Gastrocnemius medialis (tissue), 4 donors: ENCODE results near the gene SYF2. TPM values are rescaled to one million over a fixed set of nuclear protein-coding genes. Genes with fewer than 3 reads are reported as not detected.

Experiments
- ATAC-seq, 2 donors: fragments of 150-250 bp; one replicate each; pipeline ENCODE4 v1.9.1; 2016
- DNase-seq, 2 donors: peaks; one replicate each; pipeline ENCODE4 v3.0.0-alpha.2; 2019
- H3K27ac ChIP-seq, 4 donors: fragments of 200-600 bp; sonication (generic); 1 replicate in 1 of 4; 2 replicates in 3 of 4; pipeline ENCODE4 v1.5.1; 2016 to 2018; ENCODE audit warnings: mild to moderate bottlenecking in 2 of 4, moderate library complexity in 1 of 4
- H3K27me3 ChIP-seq, 3 donors: fragments of 200-600 bp; sonication (generic) in 2 of 3; 1 replicate in 1 of 3; 2 replicates in 2 of 3; pipeline versions ENCODE4 v1.5.1 to v1.6.0; 2016 to 2019; ENCODE audit warnings: mild to moderate bottlenecking in 1 of 3, moderate library complexity in 1 of 3
- H3K36me3 ChIP-seq, 2 donors: fragments of 200-600 bp; sonication (generic) in 1 of 2; one replicate each; pipeline ENCODE4 v1.5.1; 2017 to 2018
- H3K4me1 ChIP-seq, 2 donors: fragments of 200-600 bp; sonication (generic) in 1 of 2; one replicate each; pipeline ENCODE4 v1.5.1; 2016 to 2017; ENCODE audit warnings: mild to moderate bottlenecking in 2 of 2
- H3K4me3 ChIP-seq, 4 donors: fragments of 200-600 bp; sonication (generic) in 3 of 4; 1 replicate in 1 of 4; 2 replicates in 3 of 4; pipeline ENCODE4 v1.5.1; 2016 to 2019; ENCODE audit warnings: mild to moderate bottlenecking in 2 of 4
- H3K9me3 ChIP-seq, 3 donors: fragments of 200-600 bp; sonication (generic) in 2 of 3; 1 replicate in 1 of 3; 2 replicates in 2 of 3; pipeline ENCODE4 v1.5.1; 2016 to 2019
- CTCF ChIP-seq, 5 experiments: fragments of 450-650 bp in 3 of 5; fragments of 200-600 bp in 2 of 5; sonication (generic) in 2 of 5; IDR thresholded peaks in 4 of 5; conservative IDR thresholded peaks in 1 of 5; 1 replicate in 4 of 5; 2 replicates in 1 of 5; pipeline ENCODE4 v1.5.1; 2016 to 2019; ENCODE audit warnings: antibody characterized with exemption in 5 of 5, mild to moderate bottlenecking in 3 of 5, moderate library complexity in 3 of 5
- POLR2A ChIP-seq, 2 donors: fragments of 450-650 bp; IDR thresholded peaks; one replicate each; pipeline ENCODE4 v1.6.1; 2017; ENCODE audit warnings: antibody characterized with exemption in 2 of 2, mild to moderate bottlenecking in 2 of 2, moderate library complexity in 2 of 2
- in situ Hi-C, 4 donors: fragments of 200-750 bp; cut with MboI; loops; one replicate each; pipeline versions ENCODE4 v1.15.0 to v1.8.0; 2017; ENCODE audit warnings: low sequenced_read_pairs in 4 of 4
- intact Hi-C: fragments of 100-400 bp; cut with DNase I; formaldehyde crosslinking; loops from one replicate; pipeline ENCODE4 v1.15.1; 2023; ENCODE audit warnings: low total_unique reads
- total RNA-seq, 4 donors: library from RNA; depleted of rRNA; stranded (reverse); fragments of >200 nt; gene quantifications; one replicate each; pipeline versions ENCODE4 v1.1.0 to v1.2.3, GENCODE V29; 2016

The SYF2 gene
- total RNA-seq, 4 donors from 2014 or later: 49.1 to 67.4 (median 58.3) TPM

- ATAC-seq: no peak
- no peak overlapping the region for H3K27ac ChIP-seq
- H3K4me1 ChIP-seq: peaks cover 0 to 16% of the 10 kb centered on the region in 2 donors
- no peaks in the 10 kb centered on the region for H3K27me3 ChIP-seq
- H3K4me3 ChIP-seq: no peak overlapping the region
- no peak for DNase-seq
- intact Hi-C loops (no loop called here), in situ Hi-C loops (loop anchor here in 1 of 4 donors (10.0 kb wide), 1 partner anchor 89 kb away; no protein-coding TSS in a partner anchor)
- no peaks in the 10 kb centered on the region for H3K36me3 ChIP-seq
- TF ChIP-seq POLR2A (IDR thresholded peaks at IDR 0.05) (no peak), CTCF (IDR thresholded peaks at IDR 0.05 in 4 of 5, conservative IDR thresholded peaks at IDR 0.05 in 1 of 5) (no peak)
- no peaks in the 10 kb centered on the region for H3K9me3 ChIP-seq
Measured at GRCh38 chr1:25255706-25256577, 23.6 kb upstream of the SYF2 start.

GRCh38 chr1:25253911-25254310 lies 21.6 kb upstream of the SYF2 start:
- H3K9me3 ChIP-seq: no peaks in the 10 kb centered on the region
- intact Hi-C loops (no loop called here), in situ Hi-C loops (loop anchor here in 1 of 4 donors (10.0 kb wide), 1 partner anchor 91 kb away; no protein-coding TSS in a partner anchor)
- H3K36me3 ChIP-seq: no peaks in the 10 kb centered on the region
- H3K27me3 ChIP-seq: no peaks in the 10 kb centered on the region
- no peak overlapping the region for H3K27ac ChIP-seq
- no peak for DNase-seq
- no peak for ATAC-seq
- H3K4me1 ChIP-seq: peaks cover 0 to 9% of the 10 kb centered on the region in 2 donors
- TF ChIP-seq POLR2A (IDR thresholded peaks at IDR 0.05) (no peak), CTCF (IDR thresholded peaks at IDR 0.05 in 4 of 5, conservative IDR thresholded peaks at IDR 0.05 in 1 of 5) (no peak)
- H3K4me3 ChIP-seq: no peak overlapping the region

- peak overlapping the region; percentile 85 to 97 (median 96) for H3K4me3 ChIP-seq
- in situ Hi-C loops (loop anchor here in 1 of 4 donors (10.0 kb wide), 1 partner anchor 97 kb away; no protein-coding TSS in a partner anchor), intact Hi-C loops (loop anchor here (1.0 to 2.0 kb wide), 3 partner anchors 16 to 183 kb away; partner anchors contain the start of genes MACO1, SYF2 and TMEM50A)
- TF ChIP-seq POLR2A (IDR thresholded peaks at IDR 0.05): no peak
- TF ChIP-seq CTCF (IDR thresholded peaks at IDR 0.05 in 4 of 5, conservative IDR thresholded peaks at IDR 0.05 in 1 of 5): no peak
- DNase-seq: no peak
- H3K36me3 ChIP-seq: peaks cover 0 to 27% of the 10 kb centered on the region in 2 donors
- H3K27me3 ChIP-seq: no peaks in the 10 kb centered on the region
- peak overlapping the region; percentile 99 to 100 (median 100) for H3K27ac ChIP-seq
- peaks cover 26% of the 10 kb centered on the region in 2 donors for H3K4me1 ChIP-seq
- no peaks in the 10 kb centered on the region for H3K9me3 ChIP-seq
- ATAC-seq: peak in 1 of 2 donors; percentile 8
Measured at GRCh38 chr1:25247829-25248754, 15.8 kb upstream of the SYF2 start.

GRCh38 chr1:25247024-25247828 lies 14.9 kb upstream of the SYF2 start, which contains the start of gene RSRP1:
Gene RSRP1, minus strand, starts transcription at chr1:25247454. Its CDS starts 491 bp downstream, at chr1:25246963.
- no peaks in the 10 kb centered on the region for H3K9me3 ChIP-seq
- H3K4me1 ChIP-seq: peaks cover 26% of the 10 kb centered on the region in 2 donors
- no peaks in the 10 kb centered on the region for H3K27me3 ChIP-seq
- in situ Hi-C loops (loop anchor here in 1 of 4 donors (10.0 kb wide), 1 partner anchor 98 kb away; no protein-coding TSS in a partner anchor), intact Hi-C loops (loop anchor here (1.0 to 2.0 kb wide), 3 partner anchors 15 to 184 kb away; partner anchors contain the start of genes MACO1, SYF2 and TMEM50A)
- ATAC-seq (peak; percentile 90 to 98), DNase-seq (peak; percentile 99)
- peak within 1 kb of the TSS; percentile 85 to 97 (median 96) for H3K4me3 ChIP-seq
- TF ChIP-seq POLR2A (IDR thresholded peaks at IDR 0.05) (peak; percentile 99 to 100), CTCF (IDR thresholded peaks at IDR 0.05 in 4 of 5, conservative IDR thresholded peaks at IDR 0.05 in 1 of 5) (peak in 2 of 5 experiments; percentile 18 to 25)
- H3K27ac ChIP-seq: peak within 1 kb of the TSS; percentile 99 to 100 (median 100)
- H3K36me3 ChIP-seq: peaks cover 0 to 36% of the 10 kb centered on the region in 2 donors
